Measurements from ENCODE around the gene FAM209B. TPM values are rescaled to one million over a fixed set of nuclear protein-coding genes. Genes with fewer than 3 reads are reported as not detected.
"Not testable (repeated sequence)": the region's sequence is repeated elsewhere in the genome, so short reads cannot be mapped to it uniquely, and the experiment has no call there.

The FAM209B gene
- total and polyA plus RNA-seq, 7 experiments from 2014 or later, result 0.59 to 3.9 (median 2.8) TPM; not detected in 1

DNA sequence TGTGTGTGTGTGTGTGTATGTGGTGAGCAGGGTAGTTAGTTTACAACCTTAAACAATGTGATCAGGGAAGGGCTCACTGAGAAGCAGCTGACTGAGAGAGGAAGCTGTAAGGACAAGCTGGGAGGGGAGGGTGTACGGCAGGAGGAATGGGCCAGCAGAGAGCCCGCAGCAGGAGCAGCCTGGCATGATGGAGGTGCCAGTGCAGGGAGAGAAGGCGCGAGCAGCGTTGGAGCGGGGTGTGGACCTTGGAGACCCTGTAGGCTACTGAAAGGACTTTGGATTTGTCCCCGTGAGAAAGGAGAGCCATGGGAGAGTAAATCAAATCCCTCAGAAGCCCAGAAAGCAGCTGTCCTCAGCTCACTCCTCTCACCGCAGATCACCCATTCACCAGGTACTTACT is 18.5 kb downstream of the FAM209B start:
- no peaks in the 10 kb centered on the region for H3K9me3 Mint-ChIP-seq
- H3K36me3 Mint-ChIP-seq, result peaks cover 0 to 4% (median 0%) of the 10 kb centered on the region in 5 donors
- H3K27me3 Mint-ChIP-seq, result no peaks in the 10 kb centered on the region
- H3K27ac Mint-ChIP-seq, result no peak overlapping the region
- H3K4me3 Mint-ChIP-seq, result no peak overlapping the region
- H3K4me1 Mint-ChIP-seq, result peaks cover 0 to 8% (median 0%) of the 10 kb centered on the region in 7 donors
- Histone ChIP-seq H3K27me3 (ENCODE audit: control insufficient read depth in 2 of 2, insufficient read depth in 2 of 2, low read length in 2 of 2) (no peaks in the 10 kb centered on the region), H3K9me3 (ENCODE audit: control insufficient read depth in 2 of 3, low read length in 3 of 3) (no peaks in the 10 kb centered on the region), H3K27ac (ENCODE audit: low read depth, low read length) (no peak overlapping the region), H3K4me1 (ENCODE audit: control insufficient read depth in 2 of 2, insufficient read depth in 2 of 2, low read length in 2 of 2) (no peaks in the 10 kb centered on the region), H3K36me3 (ENCODE audit: control insufficient read depth in 2 of 3, insufficient read depth in 3 of 3, low read length in 3 of 3) (no peaks in the 10 kb centered on the region), H3K4me3 (ENCODE audit: low read length) (no peak overlapping the region)
- intact Hi-C loops (cut with micrococcal nuclease), result loop anchor here (2.0 to 5.0 kb wide), 3 partner anchors 421 to 1657 kb away; no protein-coding TSS in a partner anchor
- CTCF ChIA-PET, result interaction anchor here (0.6 to 2.0 kb wide), 3 partner anchors 14 to 1285 kb away, joined by 3 to 7 read pairs (median 3); no protein-coding TSS in a partner anchor
- no peak for ATAC-seq
- POLR2A ChIA-PET, result no interaction called here
- DNase-seq, result no peak

DNA sequence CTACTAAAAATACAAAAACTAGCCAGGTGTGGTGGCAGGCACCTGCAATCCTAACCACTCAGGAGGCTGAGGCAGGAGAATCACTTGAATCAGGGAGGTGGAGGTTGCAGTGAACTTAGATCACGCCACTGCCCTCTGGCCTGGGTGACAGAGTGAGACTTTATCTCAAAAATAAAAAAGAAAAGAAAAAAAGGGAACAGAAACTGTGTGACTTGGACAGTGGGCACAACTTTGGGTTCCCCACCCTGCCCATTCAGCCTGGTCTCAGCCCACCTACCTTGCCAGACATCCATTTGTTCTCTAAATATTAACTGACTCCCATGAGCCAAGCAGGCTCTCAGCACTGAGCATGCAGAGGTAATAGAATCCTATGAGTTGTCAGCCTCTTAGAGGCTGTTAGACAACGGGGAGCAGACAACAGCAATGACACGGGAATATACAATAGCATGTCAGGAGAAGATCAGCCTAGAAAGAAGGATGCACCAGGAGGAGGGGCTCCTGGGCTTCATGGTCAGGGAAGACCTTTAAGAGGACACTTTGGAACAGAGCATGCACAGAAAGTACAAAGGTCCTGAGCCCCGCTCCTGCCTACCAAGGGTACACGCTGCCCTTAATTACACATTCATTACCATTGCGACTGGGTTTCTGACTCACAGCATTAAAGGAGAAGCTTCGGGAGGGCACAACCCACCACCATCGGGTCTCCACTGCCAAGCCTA is 20.0 kb downstream of the FAM209B start:
- no peak overlapping the region for H3K27ac Mint-ChIP-seq
- H3K4me1 Mint-ChIP-seq, result peaks cover 0 to 8% (median 0%) of the 10 kb centered on the region in 7 donors
- H3K9me3 Mint-ChIP-seq, result no peaks in the 10 kb centered on the region
- ATAC-seq (no peak), DNase-seq (no peak)
- ChIA-PET POLR2A (no interaction called here), CTCF (no interaction called here)
- peaks cover 0 to 2% (median 0%) of the 10 kb centered on the region in 5 donors for H3K27me3 Mint-ChIP-seq
- no peaks in the 10 kb centered on the region for H3K9me3 ChIP-seq (ENCODE audit: control insufficient read depth in 2 of 3, low read length in 3 of 3)
- no peak overlapping the region for H3K27ac ChIP-seq (ENCODE audit: low read depth, low read length)
- no peak overlapping the region for H3K4me3 Mint-ChIP-seq
- no peak overlapping the region for H3K4me3 ChIP-seq (ENCODE audit: low read length)
- H3K27me3 ChIP-seq (ENCODE audit: control insufficient read depth in 2 of 2, insufficient read depth in 2 of 2, low read length in 2 of 2), result no peaks in the 10 kb centered on the region
- H3K36me3 Mint-ChIP-seq, result no peaks in the 10 kb centered on the region
- H3K4me1 ChIP-seq (ENCODE audit: control insufficient read depth in 2 of 2, insufficient read depth in 2 of 2, low read length in 2 of 2), result no peaks in the 10 kb centered on the region
- intact Hi-C loops (cut with micrococcal nuclease), result loop anchor here in 1 of 2 donors (5.0 kb wide), 1 partner anchor 419 kb away; no protein-coding TSS in a partner anchor
- H3K36me3 ChIP-seq (ENCODE audit: control insufficient read depth in 2 of 3, insufficient read depth in 3 of 3, low read length in 3 of 3), result no peaks in the 10 kb centered on the region

DNA sequence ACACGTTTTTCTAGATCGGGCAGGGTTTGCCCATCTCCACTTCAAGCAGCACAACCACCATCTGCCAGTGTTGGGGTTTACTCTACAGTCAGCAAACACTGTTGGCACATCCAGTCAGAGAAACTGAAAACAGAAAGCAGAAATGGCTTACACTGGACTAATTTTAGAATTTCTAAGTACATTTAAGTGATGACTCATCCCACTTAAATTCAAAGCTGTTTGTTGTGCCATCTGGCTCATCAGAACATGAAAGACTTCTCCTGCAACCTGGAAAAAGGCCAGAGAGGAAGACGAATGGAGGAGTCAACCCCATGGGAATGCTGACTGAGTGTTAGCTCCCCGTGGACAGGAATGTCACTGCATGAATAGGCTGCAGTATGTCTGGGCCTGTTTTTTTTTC is 21.8 kb downstream of the FAM209B start:
- no peak overlapping the region for H3K27ac Mint-ChIP-seq
- H3K9me3 Mint-ChIP-seq, result no peaks in the 10 kb centered on the region
- H3K4me3 Mint-ChIP-seq, result peak overlapping the region in 1 of 10 donors; percentile 37
- DNase-seq (no peak), ATAC-seq (peak; percentile 58)
- Histone ChIP-seq H3K9me3 (ENCODE audit: control insufficient read depth in 2 of 3, low read length in 3 of 3) (no peaks in the 10 kb centered on the region), H3K4me1 (ENCODE audit: control insufficient read depth in 2 of 2, insufficient read depth in 2 of 2, low read length in 2 of 2) (no peaks in the 10 kb centered on the region), H3K27me3 (ENCODE audit: control insufficient read depth in 2 of 2, insufficient read depth in 2 of 2, low read length in 2 of 2) (no peaks in the 10 kb centered on the region), H3K27ac (ENCODE audit: low read depth, low read length) (no peak overlapping the region), H3K36me3 (ENCODE audit: control insufficient read depth in 2 of 3, insufficient read depth in 3 of 3, low read length in 3 of 3) (no peaks in the 10 kb centered on the region), H3K4me3 (ENCODE audit: low read length) (no peak overlapping the region)
- peaks cover 0 to 8% (median 0%) of the 10 kb centered on the region in 7 donors for H3K4me1 Mint-ChIP-seq
- no peaks in the 10 kb centered on the region for H3K36me3 Mint-ChIP-seq
- POLR2A ChIA-PET, result no interaction called here
- CTCF ChIA-PET, result interaction anchor here (0.6 kb wide), 1 partner anchor 15 kb away, joined by 4 read pairs; no protein-coding TSS in a partner anchor
- intact Hi-C loops (cut with micrococcal nuclease), result loop anchor here in 1 of 2 donors (5.0 kb wide), 1 partner anchor 417 kb away; no protein-coding TSS in a partner anchor
- peaks cover 0 to 2% (median 0%) of the 10 kb centered on the region in 5 donors for H3K27me3 Mint-ChIP-seq

DNA sequence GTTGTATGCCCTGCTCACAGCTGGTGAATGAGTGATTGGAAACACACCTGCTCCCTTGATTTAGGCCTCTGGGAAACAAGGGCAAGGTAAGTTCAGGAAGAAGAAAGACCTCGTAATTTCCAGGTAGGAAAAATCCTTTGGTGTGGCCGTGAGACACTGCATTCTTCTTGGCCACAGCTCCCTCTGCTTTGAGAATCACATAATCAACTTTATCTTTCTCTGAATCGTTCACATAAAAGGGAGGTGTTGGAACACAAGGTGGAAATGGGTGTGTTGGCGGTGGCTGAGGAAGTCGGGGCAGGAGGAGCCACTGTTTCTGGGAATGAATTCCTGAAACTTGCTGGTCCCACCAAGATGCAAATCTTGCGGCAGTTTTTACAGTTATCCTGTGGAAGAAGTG is 25.9 kb downstream of the FAM209B start:
- intact Hi-C loops (cut with micrococcal nuclease), result no loop called here
- Histone ChIP-seq H3K4me1 (ENCODE audit: control insufficient read depth in 2 of 2, insufficient read depth in 2 of 2, low read length in 2 of 2) (no peaks in the 10 kb centered on the region), H3K9me3 (ENCODE audit: control insufficient read depth in 2 of 3, low read length in 3 of 3) (no peaks in the 10 kb centered on the region), H3K4me3 (ENCODE audit: low read length) (no peak overlapping the region), H3K27me3 (ENCODE audit: control insufficient read depth in 2 of 2, insufficient read depth in 2 of 2, low read length in 2 of 2) (no peaks in the 10 kb centered on the region), H3K36me3 (ENCODE audit: control insufficient read depth in 2 of 3, insufficient read depth in 3 of 3, low read length in 3 of 3) (no peaks in the 10 kb centered on the region), H3K27ac (ENCODE audit: low read depth, low read length) (no peak overlapping the region)
- no peak for DNase-seq
- H3K27me3 Mint-ChIP-seq, result peaks cover 0 to 3% (median 0%) of the 10 kb centered on the region in 5 donors
- H3K9me3 Mint-ChIP-seq, result no peaks in the 10 kb centered on the region
- no peak overlapping the region for H3K4me3 Mint-ChIP-seq
- ATAC-seq, result no peak
- no peak overlapping the region for H3K27ac Mint-ChIP-seq
- H3K4me1 Mint-ChIP-seq, result peaks cover 0 to 8% (median 0%) of the 10 kb centered on the region in 7 donors
- ChIA-PET CTCF (no interaction called here), POLR2A (no interaction called here)
- no peaks in the 10 kb centered on the region for H3K36me3 Mint-ChIP-seq

DNA sequence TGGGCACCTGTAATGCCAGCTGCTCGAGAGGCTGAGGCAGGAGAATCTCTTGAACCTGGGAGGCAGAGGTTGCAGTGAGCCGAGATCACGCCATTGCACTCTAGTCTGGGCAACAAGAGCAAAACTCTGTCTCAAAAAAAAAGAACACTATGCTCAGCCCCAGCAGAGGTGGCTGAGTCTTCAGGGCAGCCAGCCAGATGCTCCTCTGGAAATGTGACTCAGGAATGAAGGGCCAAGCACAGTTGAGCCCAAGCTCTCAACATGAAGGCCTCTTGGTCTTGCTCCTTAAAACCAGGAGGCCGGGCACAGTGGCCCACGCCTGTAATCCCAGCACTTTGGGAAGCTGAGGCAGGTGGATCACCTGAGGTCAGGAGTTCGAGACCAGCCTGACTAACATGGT is 31.5 kb downstream of the FAM209B start:
- H3K9me3 Mint-ChIP-seq; H3K27ac Mint-ChIP-seq; H3K4me3 ChIP-seq (ENCODE audit: low read length); H3K27ac ChIP-seq (ENCODE audit: low read depth, low read length); DNase-seq; ATAC-seq; H3K4me3 Mint-ChIP-seq; H3K27me3 ChIP-seq (ENCODE audit: control insufficient read depth in 2 of 2, insufficient read depth in 2 of 2, low read length in 2 of 2); H3K36me3 Mint-ChIP-seq; H3K9me3 ChIP-seq (ENCODE audit: control insufficient read depth in 2 of 3, low read length in 3 of 3); H3K27me3 Mint-ChIP-seq; H3K4me1 Mint-ChIP-seq; H3K36me3 ChIP-seq (ENCODE audit: control insufficient read depth in 2 of 3, insufficient read depth in 3 of 3, low read length in 3 of 3); intact Hi-C loops (cut with micrococcal nuclease); POLR2A ChIA-PET; H3K4me1 ChIP-seq (ENCODE audit: control insufficient read depth in 2 of 2, insufficient read depth in 2 of 2, low read length in 2 of 2): not testable (repeated sequence)
- CTCF ChIA-PET, result interaction anchor here (0.8 kb wide), 1 partner anchor 14 kb away, joined by 3 read pairs; no protein-coding TSS in a partner anchor

DNA sequence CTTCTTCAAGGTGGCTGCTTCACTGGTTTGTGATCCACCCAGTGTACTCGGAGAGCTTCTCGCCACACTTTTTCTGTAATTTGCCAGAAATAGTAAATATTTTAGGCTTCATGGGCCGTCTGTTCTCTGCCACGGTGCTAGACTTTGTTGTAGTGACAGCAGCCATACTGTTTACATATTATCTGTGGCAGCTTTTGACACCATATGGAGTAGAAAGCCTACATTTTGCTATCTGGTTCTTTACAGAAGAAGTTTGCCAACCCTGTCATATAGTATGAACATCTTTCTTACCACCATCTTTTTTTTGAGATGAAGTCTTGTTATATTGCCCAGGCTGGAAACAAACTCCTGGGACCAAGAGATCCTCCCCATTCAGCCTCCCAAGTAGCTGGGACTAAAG is 32.5 kb downstream of the FAM209B start:
- CTCF ChIA-PET, result interaction anchor here (0.8 kb wide), 1 partner anchor 15 kb away, joined by 3 read pairs; no protein-coding TSS in a partner anchor
- POLR2A ChIA-PET, result no interaction called here
- Mint-ChIP-seq H3K27ac (no peak overlapping the region), H3K27me3 (peaks cover 2 to 7% (median 4%) of the 10 kb centered on the region in 5 donors), H3K9me3 (no peaks in the 10 kb centered on the region), H3K4me1 (peaks cover 0 to 1% (median 0%) of the 10 kb centered on the region in 7 donors), H3K4me3 (no peak overlapping the region), H3K36me3 (no peaks in the 10 kb centered on the region)
- H3K36me3 ChIP-seq (ENCODE audit: control insufficient read depth in 2 of 3, insufficient read depth in 3 of 3, low read length in 3 of 3), result no peaks in the 10 kb centered on the region
- no peak overlapping the region for H3K27ac ChIP-seq (ENCODE audit: low read depth, low read length)
- H3K4me1 ChIP-seq (ENCODE audit: control insufficient read depth in 2 of 2, insufficient read depth in 2 of 2, low read length in 2 of 2), result no peaks in the 10 kb centered on the region
- ATAC-seq (no peak), DNase-seq (no peak)
- intact Hi-C loops (cut with micrococcal nuclease), result no loop called here
- no peaks in the 10 kb centered on the region for H3K9me3 ChIP-seq (ENCODE audit: control insufficient read depth in 2 of 3, low read length in 3 of 3)
- no peaks in the 10 kb centered on the region for H3K27me3 ChIP-seq (ENCODE audit: control insufficient read depth in 2 of 2, insufficient read depth in 2 of 2, low read length in 2 of 2)
- H3K4me3 ChIP-seq (ENCODE audit: low read length), result no peak overlapping the region
